ENCODE data around the gene FBXW5. TPM values are rescaled to one million over a fixed set of nuclear protein-coding genes. Genes with fewer than 3 reads are reported as not detected.

FBXW5 gene
- total RNA-seq, 2 experiments from 2014 or later: 63.3 to 89.6 TPM

- no peaks in the 10 kb centered on the region for H3K79me2 ChIP-seq (ENCODE audit: insufficient read depth, low read depth, low read length)
- no peak overlapping the region for H2AFZ ChIP-seq (ENCODE audit: low read length)
- no peak for TF ChIP-seq EZH2phosphoT487 (IDR thresholded peaks at IDR 0.05; ENCODE audit: borderline replicate concordance, low read depth, low read length)
- TF ChIP-seq CTCF (conservative IDR thresholded peaks at IDR 0.05; ENCODE audit: low read length): no peak
- H4K20me1 ChIP-seq (ENCODE audit: insufficient read depth, low read length): no peaks in the 10 kb centered on the region
- no peaks in the 10 kb centered on the region for H3K9me2 ChIP-seq (ENCODE audit: insufficient read depth, low read length)
- CTCF ChIA-PET (ENCODE audit: unreplicated experiment): interaction anchor here (0.5 to 1.0 kb wide), 5 partner anchors 13 to 191 kb away, joined by 3 to 5 read pairs (median 3); no protein-coding TSS in a partner anchor
- no peaks in the 10 kb centered on the region for H3K36me3 ChIP-seq (ENCODE audit: insufficient read depth, low read length)
- intact Hi-C loops (cut with micrococcal nuclease; ENCODE audit: unreplicated experiment): no loop called here
- POLR2A ChIA-PET: interaction anchor here (1.0 kb wide), 1 partner anchor 14 kb away, joined by 7 read pairs; the partner anchor contains the start of gene PAXX
- no TSS peak for BruUV-seq (replicated peaks)
- no peak overlapping the region for H3K4me3 ChIP-seq (ENCODE audit: low read depth, low read length, poor library complexity, severe bottlenecking)
- H3K9me3 ChIP-seq (ENCODE audit: low read length): no peaks in the 10 kb centered on the region
- H3K4me2 ChIP-seq (ENCODE audit: low read length): no peak overlapping the region
- DNase-seq (ENCODE audit: low spot score): peak; percentile 59
- H3K27ac ChIP-seq (ENCODE audit: low read depth, low read length, poor library complexity, severe bottlenecking): no peak overlapping the region
- no peaks in the 10 kb centered on the region for H3K4me1 ChIP-seq (ENCODE audit: insufficient read depth, low read length, poor library complexity, severe bottlenecking)
Observed at GRCh38 chr9:136978073-136978864, 33.7 kb upstream of the FBXW5 start.

- no peaks in the 10 kb centered on the region for H3K4me1 ChIP-seq (ENCODE audit: insufficient read depth, low read length, poor library complexity, severe bottlenecking)
- no peaks in the 10 kb centered on the region for H3K36me3 ChIP-seq (ENCODE audit: insufficient read depth, low read length)
- intact Hi-C loops (cut with micrococcal nuclease; ENCODE audit: unreplicated experiment): no loop called here
- no TSS peak for BruUV-seq (replicated peaks)
- no peak overlapping the region for H3K4me3 ChIP-seq (ENCODE audit: low read depth, low read length, poor library complexity, severe bottlenecking)
- TF ChIP-seq CTCF (conservative IDR thresholded peaks at IDR 0.05; ENCODE audit: low read length): no peak
- TF ChIP-seq EZH2phosphoT487 (IDR thresholded peaks at IDR 0.05; ENCODE audit: borderline replicate concordance, low read depth, low read length): no peak
- ChIA-PET POLR2A (no interaction called here), CTCF (ENCODE audit: unreplicated experiment) (interaction anchor here (0.6 kb wide), 1 partner anchor 22 kb away, joined by 5 read pairs; no protein-coding TSS in a partner anchor)
- no peaks in the 10 kb centered on the region for H3K9me2 ChIP-seq (ENCODE audit: insufficient read depth, low read length)
- no peak overlapping the region for H3K4me2 ChIP-seq (ENCODE audit: low read length)
- DNase-seq (ENCODE audit: low spot score): no peak
- H3K27ac ChIP-seq (ENCODE audit: low read depth, low read length, poor library complexity, severe bottlenecking): no peak overlapping the region
- no peaks in the 10 kb centered on the region for H3K9me3 ChIP-seq (ENCODE audit: low read length)
- H3K79me2 ChIP-seq (ENCODE audit: insufficient read depth, low read depth, low read length): no peaks in the 10 kb centered on the region
- no peaks in the 10 kb centered on the region for H4K20me1 ChIP-seq (ENCODE audit: insufficient read depth, low read length)
- no peak overlapping the region for H2AFZ ChIP-seq (ENCODE audit: low read length)
Observed at GRCh38 chr9:136977649-136978072, 33.1 kb upstream of the FBXW5 start.

GRCh38 chr9:136977223-136977622 is 32.7 kb upstream of the FBXW5 start, which contains the start of gene PTGDS:
TSS of gene PTGDS (plus strand) at chr9:136977504. CDS start at chr9:136977579, 75 bp downstream.
- Histone ChIP-seq H3K9me3 (ENCODE audit: low read length) (no peaks in the 10 kb centered on the region), H4K20me1 (ENCODE audit: insufficient read depth, low read length) (no peaks in the 10 kb centered on the region), H3K79me2 (ENCODE audit: insufficient read depth, low read depth, low read length) (no peaks in the 10 kb centered on the region), H3K27ac (ENCODE audit: low read depth, low read length, poor library complexity, severe bottlenecking) (no peak within 1 kb of the TSS), H3K4me1 (ENCODE audit: insufficient read depth, low read length, poor library complexity, severe bottlenecking) (no peaks in the 10 kb centered on the region), H3K4me2 (ENCODE audit: low read length) (no peak within 1 kb of the TSS), H2AFZ (ENCODE audit: low read length) (no peak within 1 kb of the TSS), H3K36me3 (ENCODE audit: insufficient read depth, low read length) (no peaks in the 10 kb centered on the region), H3K4me3 (ENCODE audit: low read depth, low read length, poor library complexity, severe bottlenecking) (no peak within 1 kb of the TSS), H3K9me2 (ENCODE audit: insufficient read depth, low read length) (no peaks in the 10 kb centered on the region)
- DNase-seq (ENCODE audit: low spot score): no peak
- intact Hi-C loops (cut with micrococcal nuclease; ENCODE audit: unreplicated experiment): no loop called here
- POLR2A ChIA-PET: no interaction called here
- no TSS peak for BruUV-seq (replicated peaks)
- TF ChIP-seq EZH2phosphoT487 (IDR thresholded peaks at IDR 0.05; ENCODE audit: borderline replicate concordance, low read depth, low read length) (no peak), CTCF (conservative IDR thresholded peaks at IDR 0.05; ENCODE audit: low read length) (no peak)
- CTCF ChIA-PET (ENCODE audit: unreplicated experiment): no interaction called here
